Panc1 (cell line): ENCODE data around the gene ICAM4. TPM values are rescaled to one million over a fixed set of nuclear protein-coding genes. Genes with fewer than 3 reads are reported as not detected.

Source experiments
- ATAC-seq: fragments of 200-7000 bp; cut with Tn5 transposase; 2 replicates; pipeline ENCODE4 v1.9.1; 2020; ENCODE audit warnings: mild to moderate bottlenecking, moderate library complexity
- BruUV-seq: library from RNA; stranded (reverse); fragments of 400-500 nt; replicated peaks from 2 replicates; lab custom pipeline; 2021; lab: Mats Ljungman, UMichigan
- CTCF ChIA-PET: fragments of 300-600 bp; sonication (Branson Sonifier 250); formaldehyde crosslinking; loops from one replicate; lab custom pipeline; 2022; ENCODE audit warnings: antibody characterized with exemption; lab: Charles Lee
- POLR2A ChIA-PET: fragments of 300-600 bp; sonication (Branson Sonifier 250); formaldehyde crosslinking; loops from one replicate; lab custom pipeline; 2022; ENCODE audit warnings: antibody characterized with exemption; lab: Charles Lee
- DNase-seq: peaks from one replicate; pipeline ENCODE4 v3.0.0-alpha.2; 2010; ENCODE audit warnings: low read depth, low spot score
- H3K27ac ChIP-seq: 2 replicates; pipeline ENCODE4 v1.5.1; 2011; ENCODE audit warnings: mild to moderate bottlenecking, low read length, inconsistent platforms
- H3K27me3 ChIP-seq: fragments of 200-500 bp; sonication (Bioruptor generic); 2 replicates; pipeline ENCODE4 v1.6.0; 2014; ENCODE audit warnings: low read length, inconsistent platforms; ENCODE audit not compliant: control insufficient read depth, insufficient read depth
- H3K36me3 ChIP-seq: fragments of 200-500 bp; sonication (Bioruptor generic); 2 replicates; pipeline ENCODE4 v1.5.1; 2014; ENCODE audit warnings: inconsistent platforms, mild to moderate bottlenecking, low read length, moderate library complexity; ENCODE audit not compliant: control insufficient read depth, insufficient read depth
- H3K4me1 ChIP-seq: 2 replicates; pipeline ENCODE4 v1.5.1; 2011; ENCODE audit warnings: inconsistent platforms, mild to moderate bottlenecking, low read length, moderate library complexity; ENCODE audit not compliant: control insufficient read depth, insufficient read depth
- H3K4me3 ChIP-seq, 2 experiments: 2 replicates each; pipeline ENCODE4 v1.5.1; 2011 to 2012; ENCODE audit warnings: low read depth in 2 of 2, low read length in 2 of 2, mild to moderate bottlenecking in 2 of 2, inconsistent platforms in 1 of 2, moderate library complexity in 1 of 2
- H3K9me3 ChIP-seq: fragments of 200-500 bp; sonication (Bioruptor generic); 2 replicates; pipeline ENCODE4 v1.5.1; 2014; ENCODE audit warnings: low read depth, mild to moderate bottlenecking, inconsistent platforms, low read length, moderate library complexity; ENCODE audit not compliant: control insufficient read depth, insufficient read depth
- CTCF ChIP-seq: fragments of 450-650 bp; IDR thresholded peaks from 2 replicates; pipeline ENCODE4 v1.5.1; 2017; ENCODE audit warnings: mild to moderate bottlenecking
- POLR2AphosphoS5 ChIP-seq: IDR thresholded peaks from 2 replicates; pipeline ENCODE4 v1.6.1; 2012; ENCODE audit warnings: mild to moderate bottlenecking, low read depth, low read length, moderate library complexity
- REST ChIP-seq, 2 experiments: IDR thresholded peaks; 2 replicates each; pipeline ENCODE4 v1.6.1; 2011 to 2012; ENCODE audit warnings: low read depth in 2 of 2, control low read depth in 1 of 2, low read length in 1 of 2, mild to moderate bottlenecking in 1 of 2, moderate library complexity in 1 of 2; ENCODE audit not compliant: insufficient read depth in 1 of 2
- SIN3A ChIP-seq: IDR thresholded peaks from 2 replicates; pipeline ENCODE4 v1.6.1; 2012; ENCODE audit warnings: low read depth, mild to moderate bottlenecking, low read length, moderate library complexity, borderline replicate concordance; ENCODE audit not compliant: insufficient read depth
- TCF7L2 ChIP-seq: IDR thresholded peaks from 2 replicates; pipeline ENCODE4 v1.6.1; 2011; ENCODE audit warnings: mild to moderate bottlenecking, low read depth, low read length, inconsistent platforms
- in situ Hi-C: cut with HindIII; loops from 2 replicates; pipeline ENCODE4 v1.10.0; 2016; ENCODE audit warnings: low sequenced_read_pairs, low pct_unique_long_range_greater_than_20kb
- intact Hi-C: fragments of 100-400 bp; cut with micrococcal nuclease; formaldehyde crosslinking; loops from one replicate; pipeline ENCODE4 v1.10.0; 2022; ENCODE audit not compliant: unreplicated experiment
- total RNA-seq: library from RNA; stranded (reverse); gene quantifications from one replicate; pipeline ENCODE4 v1.2.1, GENCODE V29; 2021; ENCODE audit not compliant: unreplicated experiment

ICAM4 gene
- total RNA-seq, 1 experiment from 2014 or later = 2.8 TPM

- H3K36me3 ChIP-seq = no peaks in the 10 kb centered on the region
- ChIA-PET CTCF (interaction anchor here (0.7 to 0.9 kb wide), 3 partner anchors 20 to 98 kb away, joined by 4 to 6 read pairs (median 5); no protein-coding TSS in a partner anchor), POLR2A (interaction anchor here (0.5 to 2.6 kb wide), 4 partner anchors 19 to 108 kb away, joined by 3 to 12 read pairs (median 8); partner anchors contain the start of gene ICAM1)
- DNase-seq (no peak), ATAC-seq (peak; percentile 28)
- no peaks in the 10 kb centered on the region for H3K27me3 ChIP-seq
- in situ Hi-C loops = no loop called here
- intact Hi-C loops = no loop called here
- H3K4me1 ChIP-seq = peaks cover 14% of the 10 kb centered on the region; the same call in 1 of the 2 replicates
- no peaks in the 10 kb centered on the region for H3K9me3 ChIP-seq
- H3K27ac ChIP-seq = peak within 1 kb of the TSS; percentile 79
- H3K4me3 ChIP-seq = peak within 1 kb of the TSS; percentile 53 to 79
- TF ChIP-seq REST (IDR thresholded peaks at IDR 0.05; ENCODE audit: insufficient read depth in 1 of 2, low read depth in 2 of 2, low read length in 1 of 2) (no peak), POLR2AphosphoS5 (no peak), TCF7L2 (no peak), CTCF (no peak), SIN3A (no peak)
- BruUV-seq = no TSS peak
Observed at GRCh38 chr19:10289836-10290356, 3.1 kb downstream of the ICAM4 start, which contains the start of gene ICAM5. Gene ICAM5, plus strand, starts transcription at chr19:10289952. Its CDS starts 92 bp downstream, at chr19:10290044.

- in situ Hi-C loops (no loop called here), intact Hi-C loops (no loop called here)
- ATAC-seq = no peak
- Histone ChIP-seq H3K4me3 (peak overlapping the region; percentile 53 to 79), H3K27ac (peak overlapping the region; percentile 79), H3K36me3 (no peaks in the 10 kb centered on the region), H3K4me1 (peaks cover 14% of the 10 kb centered on the region; the same call in 1 of the 2 replicates), H3K27me3 (no peaks in the 10 kb centered on the region), H3K9me3 (no peaks in the 10 kb centered on the region)
- no peak for DNase-seq
- ChIA-PET POLR2A (interaction anchor here (0.6 to 2.6 kb wide), 3 partner anchors 19 to 99 kb away, joined by 3 to 11 read pairs (median 6); partner anchors contain the start of gene ICAM1), CTCF (interaction anchor here (0.9 kb wide), 1 partner anchor 31 kb away, joined by 6 read pairs; no protein-coding TSS in a partner anchor)
- TF ChIP-seq POLR2AphosphoS5 (no peak), REST (IDR thresholded peaks at IDR 0.05; ENCODE audit: insufficient read depth in 1 of 2, low read depth in 2 of 2, low read length in 1 of 2) (no peak), CTCF (no peak), SIN3A (no peak), TCF7L2 (no peak)
- BruUV-seq = TSS peak; percentile 76
Observed at GRCh38 chr19:10290357-10290875, 3.7 kb downstream of the ICAM4 start.
